Stimulated activated CD8-positive, alpha-beta memory T cell treated with anti-CD3 and anti-CD28 coated beads, Interleukin-12 subunit alpha, Interleukin-12 subunit beta, amount 100 ng/mL, for 1 hour (primary cell): Measurements from ENCODE around the gene CELSR1.
A peak's percentile ranks its signal among the peaks of the same experiment; 100 is the strongest.

Source experiments
- DNase-seq: peaks from one replicate; pipeline ENCODE4 v3.0.0-alpha.2; 2020; ENCODE audit warnings: low read depth

CELSR1 gene

DNA sequence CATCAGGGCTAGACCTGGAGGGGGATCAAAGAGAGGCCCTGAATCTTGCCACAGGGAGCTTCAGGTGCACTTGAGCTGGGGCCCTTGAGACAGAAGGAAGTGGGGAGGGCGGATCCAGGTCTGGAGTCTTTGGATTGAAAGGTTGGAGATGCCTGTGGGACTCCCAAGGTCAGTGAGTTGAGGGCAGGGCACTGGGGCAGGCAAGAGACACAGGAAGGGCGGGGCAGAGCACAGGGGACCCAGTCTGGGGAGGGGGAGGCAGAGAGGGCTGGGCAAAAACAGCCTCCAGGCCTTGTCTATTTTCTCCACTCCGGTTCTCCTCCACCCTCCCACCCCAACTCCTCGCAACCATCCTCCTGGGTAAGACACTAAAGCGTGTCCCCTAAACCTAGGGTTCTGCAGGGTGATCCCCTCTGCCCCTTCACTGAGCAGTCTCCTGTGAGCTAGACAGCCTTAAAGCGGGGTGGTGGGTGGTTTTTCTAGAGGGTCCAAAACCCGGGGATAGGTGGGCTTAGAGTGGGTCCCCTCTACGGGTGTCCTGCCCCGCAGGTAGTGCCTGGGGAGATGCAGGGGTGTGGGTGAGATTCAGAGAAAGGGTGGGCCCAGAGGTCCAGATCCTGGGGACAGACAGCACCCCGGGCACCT, 38.6 kb upstream of the CELSR1 start:
- DNase-seq = no peak

DNA sequence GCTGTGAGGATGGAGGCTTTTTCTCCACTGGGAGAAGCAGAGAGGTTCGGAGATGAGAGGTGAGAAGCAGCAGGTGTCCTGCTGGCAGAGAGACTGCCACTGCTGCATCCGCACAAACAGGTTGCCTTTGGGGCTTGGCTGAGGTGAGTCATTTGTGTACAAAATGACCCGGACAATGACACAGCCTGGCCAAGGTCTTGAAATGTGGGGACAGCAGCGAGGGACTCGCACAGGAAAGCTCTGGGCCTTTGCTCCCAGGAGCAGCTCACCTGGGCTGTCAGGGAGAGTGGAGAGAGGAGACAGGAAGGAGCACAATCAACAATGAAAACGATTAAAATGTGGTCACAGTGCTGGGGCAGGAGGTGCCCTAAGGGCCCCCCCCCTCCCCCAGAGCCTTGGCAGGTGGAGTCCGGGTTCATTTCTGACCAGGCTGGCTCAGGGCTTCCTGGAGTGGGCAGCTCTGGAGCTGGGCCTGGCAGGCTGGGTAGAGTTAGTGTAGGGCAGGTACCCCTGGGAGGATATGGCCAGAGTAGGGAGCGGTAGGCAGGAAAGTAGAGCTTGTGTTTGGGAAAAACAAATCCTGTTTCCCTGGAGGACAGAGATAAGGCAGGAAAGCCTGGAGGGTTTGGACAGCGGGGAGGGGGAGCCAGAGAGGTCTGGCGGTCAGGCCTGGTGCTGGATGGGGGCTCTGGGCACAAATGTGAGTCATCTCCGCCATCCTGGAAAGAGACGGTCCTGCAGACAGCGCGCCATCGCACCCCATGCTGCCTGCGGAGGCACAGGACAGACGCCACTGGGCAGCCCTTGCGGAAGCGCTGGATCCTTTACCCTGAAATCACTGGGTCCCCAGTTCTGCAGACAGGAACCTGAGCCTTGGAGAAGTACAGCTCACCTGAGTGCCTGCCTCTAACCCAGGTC, 37.8 kb upstream of the CELSR1 start:
- DNase-seq = no peak

DNA sequence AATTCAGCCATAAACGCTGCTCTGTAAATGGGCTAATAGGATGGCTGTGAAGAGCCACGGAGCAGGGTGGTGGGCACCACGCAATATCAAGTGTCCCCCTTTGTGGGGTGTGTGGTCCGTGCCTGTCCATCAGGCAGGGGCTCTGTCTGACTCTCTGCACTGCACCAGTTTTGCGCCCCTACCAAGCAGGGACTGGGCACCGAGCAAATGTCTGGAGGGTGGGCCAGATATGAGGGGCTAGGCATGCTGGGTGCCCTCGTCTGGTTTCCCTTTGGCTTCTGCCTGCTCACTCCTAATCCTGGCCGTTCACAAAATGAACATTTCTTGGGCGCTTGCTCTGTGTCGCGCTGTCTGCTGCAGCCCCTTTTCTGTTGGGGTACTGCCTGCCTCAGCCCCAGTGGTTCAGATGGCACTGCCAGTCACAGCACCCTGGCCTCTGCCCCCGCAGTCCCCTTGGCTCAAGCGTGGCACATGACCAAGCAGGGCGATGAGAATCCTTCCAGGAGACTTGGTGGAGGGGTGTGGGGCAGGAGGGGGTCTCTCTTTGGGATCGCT, 37.1 kb upstream of the CELSR1 start:
- no peak for DNase-seq

DNA sequence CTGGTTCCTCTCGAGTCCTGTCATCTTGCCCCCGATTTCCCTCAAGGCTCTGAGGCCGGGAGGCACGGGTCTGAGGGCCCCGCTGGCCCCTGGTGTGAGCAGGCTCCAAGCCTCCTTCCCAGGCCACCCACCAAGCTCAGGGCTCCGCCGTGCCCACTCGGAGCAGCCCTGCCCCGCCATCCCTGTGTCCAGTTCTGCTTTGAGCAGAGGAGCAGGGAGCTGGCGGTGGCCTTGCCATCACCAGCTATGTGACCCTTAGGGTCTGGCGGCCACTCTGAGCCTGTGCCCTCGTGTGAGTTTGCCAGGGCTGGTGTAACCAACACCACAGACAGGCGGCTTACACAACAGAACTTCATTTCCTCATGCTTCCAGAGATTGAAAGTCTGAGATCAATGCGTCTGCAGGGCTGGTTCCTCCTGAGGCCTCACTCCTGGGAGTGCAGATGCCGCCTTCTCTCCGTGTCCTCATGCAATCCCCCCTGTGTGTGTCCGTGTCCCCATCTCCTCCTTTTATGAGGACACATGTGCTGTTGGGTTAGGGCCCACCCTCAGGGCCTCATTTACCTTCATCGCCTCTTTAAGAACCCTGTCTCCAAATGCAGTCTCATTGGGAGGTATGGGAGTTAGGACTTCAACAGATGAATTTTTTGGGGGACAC, 36.5 kb upstream of the CELSR1 start:
- DNase-seq = no peak

DNA sequence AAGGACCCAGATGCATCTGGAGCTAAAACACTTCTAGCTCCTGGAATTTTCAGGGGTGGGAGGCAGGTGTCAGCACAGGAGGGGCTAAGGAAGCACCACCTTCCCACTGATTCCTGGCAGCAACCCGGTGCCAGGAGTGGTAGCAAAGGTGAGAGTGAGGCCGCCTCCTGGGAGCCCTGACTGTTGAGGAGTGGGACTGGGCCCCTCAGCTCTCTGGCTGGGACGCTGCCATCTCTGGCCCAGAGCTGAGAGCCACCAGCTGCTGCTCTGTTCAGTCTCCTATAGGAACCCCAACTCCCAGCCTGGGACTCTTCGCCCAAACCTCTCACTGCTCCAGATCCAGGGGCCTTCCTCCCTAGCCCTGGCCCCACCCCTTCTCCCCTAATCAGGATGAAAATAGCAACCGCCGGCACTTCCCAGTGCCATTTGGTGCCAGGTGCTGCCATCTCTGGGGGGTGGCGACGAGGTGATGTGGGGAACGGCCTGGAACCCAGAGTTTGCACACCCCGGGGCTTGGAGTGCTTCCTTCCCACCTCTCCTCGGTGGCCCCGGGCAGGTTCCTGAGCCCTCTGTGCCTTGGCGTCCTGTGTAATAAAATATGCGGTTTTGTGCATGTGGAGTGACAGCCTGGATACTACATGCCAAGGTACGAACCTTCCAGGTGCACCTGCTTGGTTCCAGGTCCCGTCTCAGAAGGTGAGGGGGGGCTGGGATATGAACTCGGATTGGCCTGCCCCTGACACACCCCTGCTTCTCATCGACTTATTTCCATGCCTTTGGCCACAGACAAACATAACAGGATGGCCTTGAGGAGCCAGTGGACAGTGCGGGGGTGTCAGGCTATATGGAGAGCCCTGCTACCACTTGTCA, 35.7 kb upstream of the CELSR1 start:
- DNase-seq = no peak

DNA sequence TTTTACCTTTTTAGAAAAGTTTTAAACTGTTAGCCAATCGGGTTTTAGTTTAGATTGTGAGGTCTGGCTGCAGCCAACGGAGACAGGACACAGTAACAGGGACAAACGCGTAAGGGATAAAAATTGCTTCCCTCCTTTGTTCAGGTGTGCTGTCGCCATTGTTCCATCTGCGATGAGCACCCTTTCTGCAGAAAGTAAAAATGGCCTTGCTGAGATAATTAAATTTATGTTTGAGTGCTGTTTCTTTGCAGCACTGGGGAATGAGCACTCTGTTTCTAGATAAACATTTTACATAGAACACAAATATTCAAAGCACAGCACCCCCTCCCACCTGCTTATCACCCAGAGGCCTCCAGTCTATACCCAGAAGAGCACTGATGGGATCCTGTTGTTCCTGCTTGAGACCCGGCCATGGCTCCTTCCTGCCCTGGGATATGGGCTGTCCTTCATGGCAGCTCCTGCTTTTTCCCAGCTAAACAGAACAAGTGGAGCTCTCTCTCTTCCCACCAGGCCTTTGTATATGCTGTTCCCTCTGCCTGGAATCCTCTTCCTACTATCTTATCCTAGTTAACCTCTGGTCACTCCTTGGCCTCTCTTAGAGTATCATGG, 34.3 kb upstream of the CELSR1 start:
- no peak for DNase-seq

DNA sequence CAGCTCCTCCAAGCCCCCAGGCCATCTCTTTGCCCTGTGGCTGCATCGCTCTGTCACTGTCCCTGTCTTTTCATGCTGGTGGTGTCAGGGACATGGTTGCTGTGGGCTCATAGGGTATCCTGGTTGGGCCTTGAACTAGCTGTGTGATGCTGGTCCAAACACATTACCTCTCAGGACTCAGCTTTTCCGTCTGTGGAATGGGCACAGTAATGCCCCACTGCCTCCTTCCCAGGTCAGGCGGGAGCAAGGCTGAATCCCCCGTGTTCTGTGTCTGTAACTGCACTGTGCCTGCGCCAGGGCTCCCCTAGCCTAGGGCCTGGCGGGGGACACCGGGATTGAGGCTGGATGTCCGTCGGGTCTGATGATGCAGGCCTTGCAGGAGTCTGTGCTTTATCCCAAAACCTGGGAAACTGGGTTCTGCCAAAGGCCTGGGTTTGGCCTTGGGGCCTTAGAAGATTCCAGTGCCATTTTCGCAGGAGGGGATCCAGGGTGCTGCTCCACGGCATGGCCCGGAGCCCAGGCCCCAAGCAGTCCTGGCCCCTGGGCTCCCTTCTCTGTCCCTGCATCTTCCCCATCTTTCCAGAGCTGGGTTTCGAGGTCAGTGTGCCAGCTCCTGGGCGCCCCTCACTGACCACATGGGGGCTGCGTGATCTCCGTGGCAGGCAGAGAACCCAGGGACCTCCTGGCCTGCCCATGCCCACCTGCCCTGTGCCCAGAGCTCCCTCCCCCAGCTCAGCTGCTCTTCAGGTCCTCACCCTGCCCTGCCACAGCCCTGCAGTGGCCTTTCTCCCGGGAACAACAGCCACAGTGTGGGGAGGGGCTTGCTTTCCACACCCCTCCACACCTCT, 32.7 kb upstream of the CELSR1 start:
- no peak for DNase-seq

DNA sequence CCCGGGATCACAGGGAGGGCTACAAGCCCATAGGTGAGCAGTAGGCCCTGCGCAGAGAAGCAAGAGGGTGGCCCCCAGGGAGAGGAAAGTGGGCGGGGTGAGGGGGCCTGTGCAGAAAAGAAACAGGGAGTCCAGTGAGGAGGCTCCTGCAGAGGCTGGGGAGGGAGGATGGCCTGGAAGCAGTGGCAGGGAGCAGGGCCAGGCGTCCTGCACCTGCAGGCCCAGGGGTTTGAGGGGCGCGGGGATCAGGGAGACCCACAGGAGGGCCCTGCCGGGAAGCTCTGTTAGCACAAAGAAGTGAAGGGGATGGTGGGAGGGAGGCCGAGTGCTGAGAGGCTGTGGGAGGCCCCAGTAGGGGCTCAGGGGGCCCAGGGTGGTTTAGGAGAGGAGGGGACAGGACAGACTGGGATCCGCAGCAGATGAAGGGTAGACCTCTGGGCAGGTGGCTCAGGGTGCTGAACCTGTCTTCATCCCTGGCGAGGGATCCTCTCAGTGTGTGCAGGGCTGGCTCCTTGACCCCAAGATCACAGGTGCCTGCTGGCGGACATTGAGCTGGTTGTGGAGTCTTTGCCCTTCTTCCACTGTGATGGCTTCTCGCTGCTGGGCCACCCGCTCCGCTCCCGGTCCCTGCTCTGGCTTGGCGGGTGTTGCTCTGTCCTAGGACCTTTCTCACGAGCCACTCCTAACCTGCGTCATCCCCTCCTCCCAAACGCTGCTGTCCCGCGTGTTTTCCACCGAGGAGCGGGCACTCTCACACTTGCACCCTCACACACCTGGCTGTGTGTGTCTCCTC, 31.8 kb upstream of the CELSR1 start:
- no peak for DNase-seq

DNA sequence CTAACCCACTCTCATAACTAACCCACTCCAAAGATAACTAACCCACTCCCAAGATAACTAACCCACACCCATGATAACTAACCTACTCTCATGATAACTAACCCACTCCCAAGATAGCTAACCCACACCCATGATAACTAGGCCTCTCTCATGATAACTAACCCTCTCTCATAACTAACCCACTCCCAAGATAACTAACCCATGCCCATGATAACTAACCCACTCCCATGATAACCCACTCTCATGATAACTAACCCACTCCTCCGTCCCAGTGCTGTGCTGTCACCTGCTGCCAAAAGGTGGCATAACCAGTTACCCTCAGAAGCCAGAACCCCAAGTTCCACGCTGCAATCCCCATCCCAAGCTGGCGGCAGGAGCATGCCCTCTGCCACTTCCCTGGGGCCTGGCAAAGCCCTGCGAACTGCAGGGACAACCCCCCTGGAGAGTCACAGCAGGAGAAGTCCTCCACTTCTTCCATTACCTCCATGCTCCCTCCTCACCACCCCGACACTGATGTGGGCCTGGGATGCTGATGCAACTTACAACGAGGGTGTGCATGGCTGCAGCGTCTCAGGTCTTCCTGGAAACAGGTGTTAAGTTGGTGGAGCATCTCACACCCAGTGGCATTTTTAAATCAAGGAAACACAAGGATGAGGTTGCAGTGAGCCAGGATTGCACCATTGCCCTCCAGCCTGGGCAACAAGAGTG, 30.8 kb upstream of the CELSR1 start:
- DNase-seq = no peak

DNA sequence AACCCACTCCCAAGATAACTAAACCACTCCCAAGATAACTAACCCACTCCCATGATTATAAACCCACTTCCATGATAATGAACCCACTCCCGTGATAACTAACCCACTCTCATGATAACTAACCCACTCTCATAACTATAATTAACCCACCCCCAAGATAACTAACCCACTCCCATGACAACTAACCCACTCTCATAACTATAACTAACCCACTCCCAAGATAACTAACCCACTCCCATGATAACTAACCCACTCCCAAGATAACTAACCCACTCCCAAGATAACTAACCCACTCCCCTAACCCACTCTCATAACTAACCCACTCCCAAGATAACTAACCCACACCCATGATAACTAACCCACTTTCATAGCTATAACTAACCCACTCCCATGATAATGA, 30.1 kb upstream of the CELSR1 start:
- DNase-seq = no peak

DNA sequence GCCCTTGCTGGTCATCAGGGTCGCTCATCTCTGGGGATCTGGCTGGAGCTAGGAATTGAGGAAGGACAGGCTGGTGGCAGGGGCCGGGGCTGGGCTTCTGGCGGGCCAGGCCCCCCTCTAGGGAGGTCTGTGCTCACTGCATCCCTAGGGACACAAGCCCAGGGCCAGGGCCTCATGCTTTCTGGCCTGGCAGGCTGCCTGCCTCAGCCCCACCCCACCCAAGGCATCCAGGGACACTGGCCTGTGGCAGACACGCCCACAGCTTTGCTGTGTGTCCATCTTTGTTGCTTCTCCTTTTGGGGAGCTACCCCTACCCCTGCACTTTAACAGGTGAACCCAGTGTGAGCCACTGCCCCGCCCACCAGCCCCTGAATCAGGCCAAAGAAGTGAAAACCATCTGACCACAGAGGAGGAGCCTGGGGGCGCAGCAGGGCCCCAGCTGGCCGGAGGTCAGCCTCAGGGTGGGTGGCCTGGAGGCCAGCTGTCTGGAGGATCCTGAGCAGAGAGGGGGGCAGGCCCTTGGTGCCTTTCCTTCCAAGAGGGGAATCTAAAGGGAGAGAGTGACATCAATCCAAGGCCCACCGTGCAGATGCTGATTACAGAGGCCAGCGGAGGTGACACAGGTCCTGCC, 26.8 kb upstream of the CELSR1 start:
- DNase-seq = no peak

DNA sequence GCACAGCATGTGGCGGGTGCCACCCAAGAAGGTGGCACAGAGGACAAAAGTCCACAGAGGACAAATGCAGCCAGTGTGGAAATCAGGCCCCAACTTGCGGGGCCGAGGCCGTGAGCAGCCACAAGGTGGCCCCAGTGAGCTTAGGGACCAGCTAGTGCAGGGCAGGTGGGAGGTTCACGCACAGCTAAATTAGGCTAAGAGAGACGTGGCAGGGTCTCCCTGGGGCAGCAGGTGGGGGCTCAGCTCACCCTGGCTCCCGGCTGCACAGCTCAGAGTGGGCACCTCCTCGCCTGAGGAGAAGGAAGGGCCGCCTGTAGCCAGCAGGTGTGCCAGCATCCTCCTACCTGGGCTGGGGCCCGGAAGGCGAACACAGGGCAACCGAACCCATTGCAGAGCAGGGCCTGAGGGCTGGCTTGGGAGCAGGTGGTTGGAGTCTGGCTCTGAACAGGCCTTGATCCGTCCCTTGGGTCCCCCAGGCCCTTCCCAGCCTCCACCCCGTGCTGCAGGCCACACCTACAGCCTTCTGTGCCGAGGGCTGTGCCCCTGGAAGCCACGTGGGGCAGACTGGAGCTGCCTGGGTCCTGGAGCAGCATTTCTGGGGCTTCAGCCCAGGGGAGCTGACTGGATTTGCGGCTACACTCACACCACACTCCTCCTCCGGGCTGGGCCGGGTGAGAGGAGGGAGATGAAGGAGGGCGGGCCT, 26.1 kb upstream of the CELSR1 start:
- DNase-seq = peak; percentile 65

DNA sequence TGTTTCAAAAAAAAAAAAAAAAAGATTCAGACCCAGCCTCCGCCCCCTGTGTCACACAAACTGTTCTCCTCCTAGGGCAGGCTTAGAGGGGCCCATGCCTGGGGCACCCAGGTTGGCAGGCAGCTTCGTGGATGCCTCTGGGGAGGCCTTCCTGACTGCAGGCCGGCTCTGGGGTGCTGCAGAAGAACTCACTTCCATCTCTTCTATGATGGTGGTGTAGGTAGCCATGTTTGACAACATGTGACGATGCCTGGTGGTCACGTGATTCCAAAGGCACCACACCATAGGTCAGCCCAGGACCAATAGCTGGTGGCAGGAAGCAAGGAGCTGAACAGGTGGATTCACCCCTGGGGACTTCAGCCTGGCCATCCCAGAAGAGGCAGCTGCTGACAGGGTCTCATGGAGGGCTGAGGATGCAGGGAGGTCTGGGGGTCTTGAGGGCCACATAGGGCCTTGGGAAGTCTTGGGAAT, 24.1 kb upstream of the CELSR1 start:
- no peak for DNase-seq

DNA sequence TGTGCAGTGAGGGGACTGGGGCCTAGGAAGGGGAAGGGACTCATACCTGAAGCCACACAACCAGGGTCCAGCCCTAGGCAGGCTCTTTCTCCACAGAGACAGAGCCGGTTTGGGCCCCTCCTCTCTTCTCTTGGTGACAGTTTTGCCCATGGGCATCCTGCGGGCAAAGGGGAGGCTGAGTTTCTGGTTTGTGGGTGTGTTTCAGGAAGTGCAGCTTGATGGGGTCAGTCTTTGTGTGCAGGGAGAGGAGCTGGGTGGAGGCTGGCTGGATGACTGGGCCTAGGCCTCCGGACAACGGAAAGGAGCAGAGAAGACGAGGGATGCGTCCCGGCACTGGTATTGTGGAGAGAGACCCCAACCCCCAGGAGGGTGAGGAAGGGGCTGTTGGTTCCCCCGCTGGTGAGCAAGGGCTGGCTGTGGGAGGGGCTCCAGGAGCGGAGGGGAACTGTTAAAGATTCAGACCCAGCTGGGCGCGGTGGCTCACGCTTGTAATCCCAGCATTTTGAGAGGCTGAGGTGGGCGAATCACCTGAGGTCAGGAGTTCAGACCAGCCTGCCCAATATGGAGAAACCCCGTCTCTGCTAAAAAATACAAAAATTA, 23.4 kb upstream of the CELSR1 start:
- no peak for DNase-seq

DNA sequence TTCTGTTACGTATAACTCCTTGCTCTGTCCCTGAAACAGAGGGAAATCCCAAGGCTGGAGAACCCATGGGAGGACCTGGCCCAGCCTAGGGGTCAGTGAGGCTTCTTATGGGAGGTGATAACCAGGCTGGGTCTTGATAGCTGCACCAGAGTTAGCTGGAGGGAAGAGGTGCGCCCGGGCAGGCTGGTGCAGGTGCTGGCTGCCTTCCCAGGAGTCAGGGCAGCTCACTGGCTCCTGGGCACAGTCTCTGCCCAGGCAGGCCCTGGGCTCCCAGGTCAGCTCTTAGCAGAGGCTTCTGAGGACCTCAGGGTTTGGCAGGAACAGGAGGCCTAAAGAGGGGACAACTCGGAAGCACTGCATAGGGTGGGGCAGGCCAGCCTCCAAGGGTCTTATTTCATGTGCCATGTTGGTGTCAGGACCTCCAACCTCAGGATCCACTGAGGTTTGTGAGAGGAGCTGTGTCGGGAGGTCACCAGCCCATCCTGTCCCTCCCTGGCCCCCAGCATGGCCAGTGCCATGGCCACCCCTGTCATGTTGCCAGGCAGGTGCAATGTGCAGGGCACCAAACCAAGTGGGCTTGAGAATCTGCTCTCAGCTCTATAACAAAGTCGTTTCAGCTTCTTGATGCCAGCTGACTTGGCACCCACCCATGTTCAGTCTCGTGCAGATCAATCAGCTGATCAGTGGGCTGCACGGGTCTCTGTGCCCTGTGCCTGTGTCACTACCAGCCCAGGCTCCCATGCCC, 20.5 kb upstream of the CELSR1 start:
- no peak for DNase-seq

DNA sequence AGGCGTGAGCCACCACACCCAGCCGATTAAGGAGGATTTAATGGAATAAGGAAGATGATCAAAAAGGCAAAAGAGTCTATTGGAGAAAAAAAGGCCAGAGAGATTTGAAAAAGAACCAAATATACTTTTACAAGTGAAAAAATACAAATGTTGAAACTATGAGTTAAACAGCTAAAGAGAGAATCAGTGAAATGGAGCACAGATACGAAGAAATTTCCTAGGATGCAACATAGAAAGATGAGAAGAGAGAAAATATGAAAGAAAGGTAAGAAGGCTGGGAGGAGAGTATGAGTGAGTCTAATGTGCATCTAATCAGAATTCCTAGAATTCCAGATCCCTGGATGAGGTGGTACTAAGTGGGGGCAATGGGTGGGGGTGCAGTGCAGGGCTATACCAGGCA, 19.4 kb upstream of the CELSR1 start:
- no peak for DNase-seq

DNA sequence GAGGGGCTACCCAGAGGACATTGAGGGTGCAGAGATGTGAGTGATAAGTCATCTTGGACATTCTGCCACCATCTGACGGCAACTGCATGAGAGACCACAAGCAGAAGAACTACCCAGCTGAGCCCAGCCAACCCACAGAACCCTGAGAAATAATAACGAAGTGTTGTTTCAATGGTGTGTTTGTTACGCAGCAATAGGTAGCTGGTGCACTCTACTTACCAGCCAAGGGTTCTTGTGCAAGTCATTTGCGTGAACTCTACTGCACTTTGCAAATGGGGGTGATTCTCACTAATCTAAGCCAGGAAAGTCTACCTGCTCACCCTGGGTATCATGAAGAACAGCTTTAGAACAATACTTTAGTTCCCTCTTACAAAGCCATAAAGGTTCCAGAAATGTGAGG, 15.8 kb upstream of the CELSR1 start:
- DNase-seq = no peak
